Right lobe of liver (tissue), 6 donors: ENCODE measurements around the gene ZNF827. TPM values are rescaled to one million over a fixed set of nuclear protein-coding genes. Genes with fewer than 3 reads are reported as not detected.

Experiments used
- ATAC-seq, 4 donors: fragments of 200-7000 bp; cut with Tn5 transposase; one replicate each; pipeline ENCODE4 v1.9.1; 2020; ENCODE audit warnings: mild to moderate bottlenecking in 4 of 4, moderate library complexity in 4 of 4
- DNase-seq, 3 donors: peaks; one replicate each; pipeline ENCODE4 v3.0.0-alpha.2; 2020
- H3K27ac ChIP-seq, 3 donors: fragments of 200-600 bp; one replicate each; pipeline ENCODE4 v1.8.0; 2022
- H3K27me3 ChIP-seq, 2 donors: fragments of 200-600 bp; one replicate each; pipeline ENCODE4 v1.8.0; 2022
- H3K36me3 ChIP-seq, 4 donors: fragments of 200-600 bp; sonication (generic) in 1 of 4; one replicate each; pipeline versions ENCODE4 v1.5.1 to v1.8.0; 2017 to 2022; ENCODE audit warnings: control low read depth in 1 of 4
- H3K4me1 ChIP-seq, 4 donors: fragments of 200-600 bp; sonication (generic) in 1 of 4; one replicate each; pipeline versions ENCODE4 v1.5.1 to v1.8.0; 2017 to 2022; ENCODE audit warnings: control low read depth in 1 of 4
- H3K4me3 ChIP-seq, 3 donors: fragments of 200-600 bp; one replicate each; pipeline ENCODE4 v1.8.0; 2022
- H3K9me3 ChIP-seq, 4 donors: fragments of 200-600 bp; sonication (generic) in 1 of 4; one replicate each; pipeline versions ENCODE4 v1.5.1 to v1.8.0; 2017 to 2022; ENCODE audit warnings: control low read depth in 1 of 4
- CTCF ChIP-seq, 4 donors: fragments of 200-600 bp in 3 of 4; fragments of 450-650 bp in 1 of 4; IDR thresholded peaks; one replicate each; pipeline versions ENCODE4 v1.5.1 to v1.8.0; 2016 to 2022; ENCODE audit warnings: antibody characterized with exemption in 4 of 4, mild to moderate bottlenecking in 2 of 4
- POLR2A ChIP-seq: fragments of 450-650 bp; IDR thresholded peaks from one replicate; pipeline ENCODE4 v1.6.1; 2017; ENCODE audit warnings: antibody characterized with exemption, mild to moderate bottlenecking
- WGBS: methylation state at CpG from one replicate; pipeline ENCODE4 v1.1.6; 2018; ENCODE audit warnings: low coverage, low lambda C conversion rate; ENCODE audit not compliant: insufficient coverage; ENCODE audit errors: missing lambda C conversion rate; 5-methylcytosine and 5-hydroxymethylcytosine counted together
- intact Hi-C, 2 donors: fragments of 100-400 bp; cut with DNase I; formaldehyde crosslinking; loops; one replicate each; pipeline versions ENCODE4 v1.11.2 to v1.14.1; 2022
- total RNA-seq, 6 experiments: library from RNA; depleted of rRNA in 2 of 6; stranded (reverse); fragments of >200 nt in 2 of 6; fragmentation: NEBNext Ultra II Directional in 3 of 6; extraction: Animal tissue kit (Norgen Biotek cat#: 25700) in 3 of 6; gene quantifications; one replicate each; pipeline versions ENCODE4 v1.1.0 to v1.2.4, GENCODE V29; 2016 to 2023
- donor health status: DM: no; HTN: yes; CAD: no.
- donor health status: DM: no; HTN: no; CAD: no.
- donor health status: DM: no; HTN: no; CAD: no.
- donor health status: DM: no; HTN: yes; CAD: no.
- donor health status: DM: no; HTN: yes; CAD: no.

Gene ZNF827
- total RNA-seq, 6 experiments from 2014 or later = 0.28 to 1.6 (median 0.68) TPM

- no peaks in the 10 kb centered on the region for H3K4me1 ChIP-seq
- H3K27ac ChIP-seq = no peak overlapping the region
- intact Hi-C loops = no loop called here
- ATAC-seq (peak in 3 of 4 donors; percentile 24 to 70 (median 54)), DNase-seq (no peak)
- H3K36me3 ChIP-seq = no peaks in the 10 kb centered on the region
- WGBS = 47% methylated on average over 2 of the region's 2 CpGs
- TF ChIP-seq POLR2A = no peak
- TF ChIP-seq CTCF (IDR thresholded peaks at IDR 0.05) = no peak
- H3K27me3 ChIP-seq = no peaks in the 10 kb centered on the region
- H3K4me3 ChIP-seq = no peak overlapping the region
- no peaks in the 10 kb centered on the region for H3K9me3 ChIP-seq
Observed at GRCh38 chr4:145951931-145952330, 13.3 kb upstream of the ZNF827 start.

DNA sequence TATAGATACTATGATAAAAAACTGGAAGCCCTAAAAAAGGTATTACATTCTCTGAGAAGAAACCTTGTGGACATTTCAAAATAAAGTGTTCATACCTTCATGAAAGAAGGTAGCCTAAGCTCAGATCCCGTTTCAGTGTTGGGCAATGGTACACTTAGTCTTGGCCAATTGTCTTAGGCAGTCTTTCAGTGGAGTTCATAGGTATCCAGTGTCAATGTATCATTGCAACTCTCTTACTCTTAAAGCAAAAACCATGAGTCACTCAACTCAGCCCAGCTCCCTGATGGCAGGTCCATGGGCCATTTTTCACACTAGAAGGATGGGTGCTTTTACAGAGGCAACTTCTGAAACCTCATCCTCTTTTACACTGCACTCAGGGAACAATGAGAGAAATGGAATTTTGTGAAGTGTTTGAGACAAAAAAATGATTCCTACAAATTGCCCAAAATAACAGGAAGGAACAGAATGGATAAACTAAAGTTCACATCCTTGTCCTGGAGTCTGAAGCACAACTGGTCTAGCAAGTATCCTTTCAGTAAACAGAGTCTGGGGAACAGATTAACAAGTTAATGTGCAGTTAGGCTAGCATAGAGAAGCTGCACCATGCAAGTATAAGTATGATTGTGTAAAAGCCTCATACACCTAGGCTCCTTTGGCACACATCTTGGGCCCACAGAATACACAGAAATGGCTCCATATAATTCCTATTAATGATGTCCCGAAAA is 7.0 kb upstream of the ZNF827 start:
- DNase-seq (no peak), ATAC-seq (no peak)
- H3K27ac ChIP-seq = no peak overlapping the region
- WGBS = 50% methylated on average over 2 of the region's 2 CpGs
- intact Hi-C loops = no loop called here
- H3K4me1 ChIP-seq = no peaks in the 10 kb centered on the region
- no peak for TF ChIP-seq CTCF (IDR thresholded peaks at IDR 0.05)
- TF ChIP-seq POLR2A = no peak
- peaks cover 0 to 3% of the 10 kb centered on the region in 2 donors for H3K27me3 ChIP-seq
- H3K9me3 ChIP-seq = no peaks in the 10 kb centered on the region
- no peak overlapping the region for H3K4me3 ChIP-seq
- no peaks in the 10 kb centered on the region for H3K36me3 ChIP-seq

DNA sequence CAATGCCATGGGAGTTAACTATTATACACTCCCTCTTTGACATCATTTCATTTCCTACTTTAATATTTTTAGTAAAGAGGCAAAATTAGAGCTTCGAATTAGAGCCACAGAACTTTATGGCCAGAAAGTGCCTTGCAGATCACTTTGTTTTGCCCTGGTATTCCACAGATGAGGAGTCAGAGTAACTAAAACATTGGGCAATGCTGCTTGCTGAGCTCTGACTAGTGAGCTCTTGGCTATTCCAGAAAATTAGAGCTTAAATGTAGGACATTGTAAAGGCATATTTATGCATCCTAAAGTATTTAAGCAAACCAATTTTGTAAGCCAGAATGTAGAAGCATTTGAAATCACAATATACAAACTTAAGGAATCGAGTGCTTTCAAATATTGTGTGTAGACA is 6.3 kb upstream of the ZNF827 start:
- 75% methylated on average over 2 of the region's 2 CpGs for WGBS
- Histone ChIP-seq H3K4me1 (no peaks in the 10 kb centered on the region), H3K27ac (no peak overlapping the region), H3K4me3 (no peak overlapping the region), H3K27me3 (peaks cover 0 to 3% of the 10 kb centered on the region in 2 donors), H3K36me3 (no peaks in the 10 kb centered on the region), H3K9me3 (no peaks in the 10 kb centered on the region)
- intact Hi-C loops = no loop called here
- TF ChIP-seq CTCF (IDR thresholded peaks at IDR 0.05) (no peak), POLR2A (no peak)
- DNase-seq (no peak), ATAC-seq (no peak)

DNA sequence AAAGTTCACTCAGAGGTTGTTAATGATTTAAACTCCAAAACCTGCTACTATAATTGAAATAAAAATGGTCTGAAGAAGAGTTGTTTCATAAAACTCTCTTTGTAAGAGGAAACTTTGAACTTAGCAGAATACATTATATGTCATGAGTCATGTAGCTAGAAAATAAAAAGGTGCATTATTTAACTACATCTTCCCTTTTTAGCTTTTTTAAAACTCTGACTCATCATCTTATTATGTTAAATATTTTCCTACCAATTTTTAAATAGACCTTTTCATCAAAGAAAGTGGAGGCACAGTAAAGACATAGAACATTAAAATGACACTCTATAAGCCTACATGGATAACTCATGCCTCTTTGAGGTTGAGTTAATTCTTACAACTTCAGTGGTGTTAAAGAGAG is 1.2 kb upstream of the ZNF827 start:
- Histone ChIP-seq H3K9me3 (no peaks in the 10 kb centered on the region), H3K4me3 (no peak overlapping the region), H3K36me3 (no peaks in the 10 kb centered on the region), H3K27ac (no peak overlapping the region), H3K4me1 (no peaks in the 10 kb centered on the region), H3K27me3 (peaks cover 0 to 3% of the 10 kb centered on the region in 2 donors)
- no peak for DNase-seq
- no peak for ATAC-seq
- intact Hi-C loops = no loop called here
- TF ChIP-seq POLR2A (no peak), CTCF (IDR thresholded peaks at IDR 0.05) (no peak)

- ATAC-seq (no peak), DNase-seq (no peak)
- Histone ChIP-seq H3K4me1 (no peaks in the 10 kb centered on the region), H3K9me3 (no peaks in the 10 kb centered on the region), H3K4me3 (no peak overlapping the region), H3K27me3 (peaks cover 0 to 3% of the 10 kb centered on the region in 2 donors), H3K36me3 (no peaks in the 10 kb centered on the region), H3K27ac (no peak overlapping the region)
- intact Hi-C loops = no loop called here
- WGBS = 72% methylated on average over 2 of the region's 2 CpGs
- no peak for TF ChIP-seq POLR2A
- no peak for TF ChIP-seq CTCF (IDR thresholded peaks at IDR 0.05)
Observed at GRCh38 chr4:145939441-145939750, 773 bp upstream of the ZNF827 start.
